ENCODE data around the gene HSPB8. TPM values are rescaled to one million over a fixed set of nuclear protein-coding genes. Genes with fewer than 3 reads are reported as not detected.

Gene HSPB8
- total RNA-seq, 2 donors from 2014 or later = 9.7 to 10.4 TPM

GRCh38 chr12:119202544-119202943 lies 23.8 kb downstream of the HSPB8 start:
- no peak for TF ChIP-seq CTCF (conservative IDR thresholded peaks at IDR 0.05)
- Histone ChIP-seq H3K27ac (ENCODE audit: low read depth, low read length) (no peak overlapping the region), H3K27me3 (ENCODE audit: control insufficient read depth, insufficient read depth, low read length, poor library complexity, severe bottlenecking) (no peaks in the 10 kb centered on the region), H3K9me3 (ENCODE audit: control insufficient read depth, low read length) (no peaks in the 10 kb centered on the region), H3K36me3 (ENCODE audit: control insufficient read depth, insufficient read depth, low read length) (no peaks in the 10 kb centered on the region), H3K4me1 (ENCODE audit: control insufficient read depth, insufficient read depth, low read length) (no peaks in the 10 kb centered on the region), H3K9ac (ENCODE audit: extremely low read depth, low read length, poor library complexity, severe bottlenecking) (no peak overlapping the region), H3K4me3 (ENCODE audit: low read length) (no peak overlapping the region)
- Mint-ChIP-seq H3K27ac (no peak overlapping the region), H3K9me3 (no peaks in the 10 kb centered on the region), H3K36me3 (ENCODE audit: low read depth) (no peaks in the 10 kb centered on the region), H3K4me3 (no peak overlapping the region), H3K4me1 (peaks cover 5% of the 10 kb centered on the region), H3K27me3 (ENCODE audit: insufficient read depth) (peaks cover 3% of the 10 kb centered on the region)
- 20 to 38% methylated on average over 1 to 2 of the region's 2 CpGs for WGBS, 2 experiments (ENCODE audit: insufficient coverage in 1 of 2, insufficient read length in 1 of 2)
- DNase-seq = no peak

- H3K27me3 ChIP-seq (ENCODE audit: control insufficient read depth, insufficient read depth, low read length, poor library complexity, severe bottlenecking) = no peaks in the 10 kb centered on the region
- H3K4me1 ChIP-seq (ENCODE audit: control insufficient read depth, insufficient read depth, low read length) = no peaks in the 10 kb centered on the region
- H3K36me3 ChIP-seq (ENCODE audit: control insufficient read depth, insufficient read depth, low read length) = no peaks in the 10 kb centered on the region
- no peak for DNase-seq
- H3K9ac ChIP-seq (ENCODE audit: extremely low read depth, low read length, poor library complexity, severe bottlenecking) = no peak overlapping the region
- H3K4me1 Mint-ChIP-seq = peaks cover 5% of the 10 kb centered on the region
- peaks cover 3% of the 10 kb centered on the region for H3K27me3 Mint-ChIP-seq (ENCODE audit: insufficient read depth)
- no peaks in the 10 kb centered on the region for H3K36me3 Mint-ChIP-seq (ENCODE audit: low read depth)
- no peak overlapping the region for H3K4me3 ChIP-seq (ENCODE audit: low read length)
- no peak for TF ChIP-seq CTCF (conservative IDR thresholded peaks at IDR 0.05)
- no peaks in the 10 kb centered on the region for H3K9me3 ChIP-seq (ENCODE audit: control insufficient read depth, low read length)
- H3K27ac Mint-ChIP-seq = no peak overlapping the region
- H3K4me3 Mint-ChIP-seq = no peak overlapping the region
- no peaks in the 10 kb centered on the region for H3K9me3 Mint-ChIP-seq
- no peak overlapping the region for H3K27ac ChIP-seq (ENCODE audit: low read depth, low read length)
- 50 to 85% methylated on average over 1 to 2 of the region's 2 CpGs for WGBS, 2 experiments (ENCODE audit: insufficient coverage in 1 of 2, insufficient read length in 1 of 2)
Observed at GRCh38 chr12:119204131-119204530, 25.4 kb downstream of the HSPB8 start.

- H3K9me3 Mint-ChIP-seq = no peaks in the 10 kb centered on the region
- WGBS, 2 experiments (ENCODE audit: insufficient coverage in 1 of 2, insufficient read length in 1 of 2) = 79 to 83% methylated on average over 7 of the region's 7 CpGs
- H3K36me3 ChIP-seq (ENCODE audit: control insufficient read depth, insufficient read depth, low read length) = no peaks in the 10 kb centered on the region
- no peak for DNase-seq
- no peak overlapping the region for H3K4me3 ChIP-seq (ENCODE audit: low read length)
- no peaks in the 10 kb centered on the region for H3K27me3 ChIP-seq (ENCODE audit: control insufficient read depth, insufficient read depth, low read length, poor library complexity, severe bottlenecking)
- H3K4me1 ChIP-seq (ENCODE audit: control insufficient read depth, insufficient read depth, low read length) = no peaks in the 10 kb centered on the region
- H3K9me3 ChIP-seq (ENCODE audit: control insufficient read depth, low read length) = no peaks in the 10 kb centered on the region
- no peak overlapping the region for H3K27ac Mint-ChIP-seq
- no peaks in the 10 kb centered on the region for H3K36me3 Mint-ChIP-seq (ENCODE audit: low read depth)
- peaks cover 5% of the 10 kb centered on the region for H3K4me1 Mint-ChIP-seq
- no peak for TF ChIP-seq CTCF (conservative IDR thresholded peaks at IDR 0.05)
- no peaks in the 10 kb centered on the region for H3K27me3 Mint-ChIP-seq (ENCODE audit: insufficient read depth)
- H3K4me3 Mint-ChIP-seq = no peak overlapping the region
- H3K27ac ChIP-seq (ENCODE audit: low read depth, low read length) = no peak overlapping the region
- H3K9ac ChIP-seq (ENCODE audit: extremely low read depth, low read length, poor library complexity, severe bottlenecking) = no peak overlapping the region
Observed at GRCh38 chr12:119204671-119205285, 26.0 kb downstream of the HSPB8 start.

Data from endodermal cell (in vitro differentiated cells).